PFSK-1 (cell line): ENCODE measurements around the gene VPS13D.

Source experiments
- FOXP2 ChIP-seq: optimal IDR thresholded peaks from 2 replicates; pipeline ENCODE3; 2011; ENCODE audit warnings: borderline replicate concordance, control low read depth, inconsistent platforms; ENCODE audit not compliant: insufficient read depth; ENCODE audit errors: extremely low read length, extremely low read depth
- POLR2AphosphoS5 ChIP-seq: IDR thresholded peaks from 2 replicates; pipeline ENCODE4 v1.6.1; 2012; ENCODE audit warnings: low read depth, mild to moderate bottlenecking, control low read depth, low read length, moderate library complexity
- SIN3A ChIP-seq: IDR thresholded peaks from 2 replicates; pipeline ENCODE4 v1.6.1; 2012; ENCODE audit warnings: mild to moderate bottlenecking, low read length, moderate library complexity, borderline replicate concordance; ENCODE audit not compliant: insufficient read depth
- TAF1 ChIP-seq: IDR thresholded peaks from 2 replicates; pipeline ENCODE4 v1.6.1; 2012; ENCODE audit warnings: low read length, control low read depth, borderline replicate concordance; ENCODE audit not compliant: insufficient read depth
- TF ChIP-seq, protein P1 (sequence below), 2 experiments: IDR thresholded peaks; 2 replicates each; pipeline versions ENCODE4 v1.6.1 to v1.8.0; 2011 to 2012; ENCODE audit warnings: low read depth in 2 of 2, low read length in 2 of 2, control low read depth in 1 of 2, inconsistent platforms in 1 of 2, mild to moderate bottlenecking in 1 of 2, moderate library complexity in 1 of 2; ENCODE audit not compliant: insufficient read depth in 1 of 2

VPS13D gene

DNA sequence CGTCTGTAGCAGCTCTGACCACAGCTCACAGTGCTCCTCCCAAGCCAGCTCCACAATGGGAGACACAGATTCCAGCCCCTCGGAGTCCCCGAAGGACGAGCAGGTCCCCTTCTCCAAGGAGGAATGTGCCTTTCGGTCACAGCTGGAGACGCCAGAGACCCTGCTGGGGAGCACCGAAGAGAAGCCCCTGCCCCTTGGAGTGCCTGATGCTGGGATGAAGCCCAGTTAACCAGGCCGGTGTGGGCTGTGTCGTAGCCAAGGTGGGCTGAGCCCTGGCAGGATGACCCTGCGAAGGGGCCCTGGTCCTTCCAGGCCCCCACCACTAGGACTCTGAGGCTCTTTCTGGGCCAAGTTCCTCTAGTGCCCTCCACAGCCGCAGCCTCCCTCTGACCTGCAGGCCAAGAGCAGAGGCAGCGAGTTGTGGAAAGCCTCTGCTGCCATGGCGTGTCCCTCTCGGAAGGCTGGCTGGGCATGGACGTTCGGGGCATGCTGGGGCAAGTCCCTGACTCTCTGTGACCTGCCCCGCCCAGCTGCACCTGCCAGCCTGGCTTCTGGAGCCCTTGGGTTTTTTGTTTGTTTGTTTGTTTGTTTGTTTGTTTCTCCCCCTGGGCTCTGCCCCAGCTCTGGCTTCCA, 22.9 kb upstream of the VPS13D start:
- TF ChIP-seq POLR2AphosphoS5 = no peak

DNA sequence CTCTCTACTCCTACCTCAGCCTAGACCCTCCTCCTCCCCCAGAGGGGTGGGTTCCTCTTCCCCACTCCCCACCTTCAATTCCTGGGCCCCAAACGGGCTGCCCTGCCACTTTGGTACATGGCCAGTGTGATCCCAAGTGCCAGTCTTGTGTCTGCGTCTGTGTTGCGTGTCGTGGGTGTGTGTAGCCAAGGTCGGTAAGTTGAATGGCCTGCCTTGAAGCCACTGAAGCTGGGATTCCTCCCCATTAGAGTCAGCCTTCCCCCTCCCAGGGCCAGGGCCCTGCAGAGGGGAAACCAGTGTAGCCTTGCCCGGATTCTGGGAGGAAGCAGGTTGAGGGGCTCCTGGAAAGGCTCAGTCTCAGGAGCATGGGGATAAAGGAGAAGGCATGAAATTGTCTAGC, 21.6 kb upstream of the VPS13D start:
- TF ChIP-seq SIN3A (no peak), POLR2AphosphoS5 (no peak), FOXP2 (no peak), TAF1 (no peak)
- TF ChIP-seq, protein P1, sequence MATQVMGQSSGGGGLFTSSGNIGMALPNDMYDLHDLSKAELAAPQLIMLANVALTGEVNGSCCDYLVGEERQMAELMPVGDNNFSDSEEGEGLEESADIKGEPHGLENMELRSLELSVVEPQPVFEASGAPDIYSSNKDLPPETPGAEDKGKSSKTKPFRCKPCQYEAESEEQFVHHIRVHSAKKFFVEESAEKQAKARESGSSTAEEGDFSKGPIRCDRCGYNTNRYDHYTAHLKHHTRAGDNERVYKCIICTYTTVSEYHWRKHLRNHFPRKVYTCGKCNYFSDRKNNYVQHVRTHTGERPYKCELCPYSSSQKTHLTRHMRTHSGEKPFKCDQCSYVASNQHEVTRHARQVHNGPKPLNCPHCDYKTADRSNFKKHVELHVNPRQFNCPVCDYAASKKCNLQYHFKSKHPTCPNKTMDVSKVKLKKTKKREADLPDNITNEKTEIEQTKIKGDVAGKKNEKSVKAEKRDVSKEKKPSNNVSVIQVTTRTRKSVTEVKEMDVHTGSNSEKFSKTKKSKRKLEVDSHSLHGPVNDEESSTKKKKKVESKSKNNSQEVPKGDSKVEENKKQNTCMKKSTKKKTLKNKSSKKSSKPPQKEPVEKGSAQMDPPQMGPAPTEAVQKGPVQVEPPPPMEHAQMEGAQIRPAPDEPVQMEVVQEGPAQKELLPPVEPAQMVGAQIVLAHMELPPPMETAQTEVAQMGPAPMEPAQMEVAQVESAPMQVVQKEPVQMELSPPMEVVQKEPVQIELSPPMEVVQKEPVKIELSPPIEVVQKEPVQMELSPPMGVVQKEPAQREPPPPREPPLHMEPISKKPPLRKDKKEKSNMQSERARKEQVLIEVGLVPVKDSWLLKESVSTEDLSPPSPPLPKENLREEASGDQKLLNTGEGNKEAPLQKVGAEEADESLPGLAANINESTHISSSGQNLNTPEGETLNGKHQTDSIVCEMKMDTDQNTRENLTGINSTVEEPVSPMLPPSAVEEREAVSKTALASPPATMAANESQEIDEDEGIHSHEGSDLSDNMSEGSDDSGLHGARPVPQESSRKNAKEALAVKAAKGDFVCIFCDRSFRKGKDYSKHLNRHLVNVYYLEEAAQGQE (IDR thresholded peaks at IDR 0.05; ENCODE audit: insufficient read depth in 1 of 2, low read depth in 2 of 2, low read length in 2 of 2) = no peak

DNA sequence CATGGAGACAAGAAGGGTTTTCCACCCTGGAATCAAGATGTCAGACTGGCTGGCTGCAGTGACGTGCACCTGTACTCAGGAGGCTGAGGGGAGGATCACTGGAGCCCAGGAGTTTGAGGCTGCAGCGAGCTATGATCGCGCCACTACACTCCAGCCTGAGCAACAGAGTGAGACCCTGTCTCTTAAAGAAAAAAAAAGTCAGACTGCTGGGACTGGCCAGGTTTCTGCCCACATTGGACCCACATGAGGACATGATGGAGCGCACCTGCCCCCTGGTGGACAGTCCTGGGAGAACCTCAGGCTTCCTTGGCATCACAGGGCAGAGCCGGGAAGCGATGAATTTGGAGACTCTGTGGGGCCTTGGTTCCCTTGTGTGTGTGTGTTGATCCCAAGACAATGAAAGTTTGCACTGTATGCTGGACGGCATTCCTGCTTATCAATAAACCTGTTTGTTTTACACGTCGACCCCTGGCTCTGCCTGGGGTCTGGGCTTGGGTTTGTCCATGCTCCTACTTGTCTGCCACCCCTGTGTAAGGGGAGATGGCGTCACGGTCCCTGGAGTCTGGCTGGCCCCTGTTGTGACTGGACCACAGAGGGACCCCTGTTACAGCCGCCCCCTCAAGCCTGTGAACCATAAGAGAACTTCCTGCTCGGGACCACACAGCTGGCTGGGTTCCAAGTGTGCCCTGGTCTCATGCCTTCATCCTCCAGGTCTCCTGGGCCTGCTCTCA, 20.9 kb upstream of the VPS13D start:
- TF ChIP-seq, protein P1 (IDR thresholded peaks at IDR 0.05; ENCODE audit: insufficient read depth in 1 of 2, low read depth in 2 of 2, low read length in 2 of 2) = no peak
- no peak for TF ChIP-seq FOXP2
- TF ChIP-seq TAF1 = no peak
- no peak for TF ChIP-seq POLR2AphosphoS5

DNA sequence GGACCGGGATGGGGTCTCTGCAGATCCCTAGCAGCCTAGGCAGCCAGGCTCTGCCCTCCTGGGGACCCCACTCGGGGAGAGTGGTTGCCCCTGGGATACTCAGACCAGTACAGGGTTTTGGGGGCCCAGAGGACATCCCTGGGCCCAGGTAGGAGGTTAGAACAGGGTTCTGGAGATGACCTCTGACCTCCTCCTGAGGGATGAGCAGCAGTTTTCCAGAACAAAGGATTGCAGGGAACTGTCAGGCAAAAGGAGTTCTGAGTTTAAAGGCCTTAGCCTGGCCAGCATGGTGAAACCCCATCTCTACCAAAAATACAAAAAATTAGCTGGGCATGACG, 20.4 kb upstream of the VPS13D start:
- TF ChIP-seq, protein P1 (IDR thresholded peaks at IDR 0.05; ENCODE audit: insufficient read depth in 1 of 2, low read depth in 2 of 2, low read length in 2 of 2) = no peak
- TF ChIP-seq SIN3A = no peak
- TF ChIP-seq FOXP2 = no peak

DNA sequence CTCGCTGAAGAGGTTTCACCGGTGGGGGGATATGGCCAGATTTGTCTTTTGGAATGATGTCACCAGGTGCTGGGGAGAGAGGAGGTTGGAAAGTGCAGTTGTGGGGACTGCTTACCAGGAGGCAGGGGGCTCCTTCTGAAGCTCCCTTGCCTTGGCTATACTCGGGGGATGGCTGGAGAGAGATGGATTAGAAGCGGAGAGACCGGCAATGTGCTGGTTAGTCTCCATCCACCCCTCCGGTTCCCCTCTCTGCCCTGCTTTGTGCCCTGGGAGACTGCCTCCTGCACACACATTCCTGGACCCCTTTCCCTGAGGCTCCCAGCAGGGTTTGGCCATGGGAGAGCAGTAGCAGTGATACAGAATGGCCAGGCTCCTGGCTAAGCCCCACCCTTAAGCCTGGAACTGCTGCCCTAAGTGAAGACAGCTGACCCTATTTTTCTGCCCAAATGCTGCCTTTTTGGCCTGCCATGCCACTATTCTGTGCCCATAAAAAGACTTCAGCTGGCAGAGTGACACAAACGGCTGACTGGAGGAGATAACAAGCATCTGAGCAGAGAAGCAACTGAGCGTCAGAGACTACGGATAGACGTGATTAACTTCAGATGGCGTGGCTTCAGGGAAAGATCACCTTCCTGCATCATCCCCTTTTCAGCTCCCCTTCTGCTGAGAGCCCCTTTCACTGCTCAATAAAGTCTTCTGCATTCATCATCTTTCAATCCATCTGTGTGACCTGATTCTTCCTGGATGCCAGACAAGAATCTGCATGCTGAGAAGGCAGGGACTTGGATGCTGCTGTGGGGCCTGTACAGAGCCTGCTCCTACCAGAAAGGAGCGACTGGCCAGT, 14.5 kb upstream of the VPS13D start:
- TF ChIP-seq, protein P1 (IDR thresholded peaks at IDR 0.05; ENCODE audit: insufficient read depth in 1 of 2, low read depth in 2 of 2, low read length in 2 of 2) = no peak
- TF ChIP-seq TAF1 (no peak), POLR2AphosphoS5 (no peak), SIN3A (no peak), FOXP2 (no peak)
